Mammary epithelial cell (primary cell): Measurements from ENCODE around the gene MACIR.

Experiments used
- EZH2 ChIP-seq: IDR thresholded peaks from 2 replicates; pipeline ENCODE4 v1.6.1; 2012; ENCODE audit warnings: low read length, inconsistent platforms, borderline replicate concordance
- TF ChIP-seq, protein P1 (sequence below), 2 donors: IDR thresholded peaks in 1 of 2; conservative IDR thresholded peaks in 1 of 2; 2 replicates each; pipeline ENCODE4 v1.5.1; 2011 to 2012; ENCODE audit warnings: inconsistent platforms in 2 of 2, low read length in 2 of 2, mild to moderate bottlenecking in 2 of 2, control low read depth in 1 of 2, low read depth in 1 of 2; ENCODE audit not compliant: insufficient read depth in 1 of 2; ENCODE audit errors: extremely low read depth in 1 of 2

GRCh38 chr5:103294906-103295305 is 36.3 kb downstream of the MACIR start:
- TF ChIP-seq, protein P1, sequence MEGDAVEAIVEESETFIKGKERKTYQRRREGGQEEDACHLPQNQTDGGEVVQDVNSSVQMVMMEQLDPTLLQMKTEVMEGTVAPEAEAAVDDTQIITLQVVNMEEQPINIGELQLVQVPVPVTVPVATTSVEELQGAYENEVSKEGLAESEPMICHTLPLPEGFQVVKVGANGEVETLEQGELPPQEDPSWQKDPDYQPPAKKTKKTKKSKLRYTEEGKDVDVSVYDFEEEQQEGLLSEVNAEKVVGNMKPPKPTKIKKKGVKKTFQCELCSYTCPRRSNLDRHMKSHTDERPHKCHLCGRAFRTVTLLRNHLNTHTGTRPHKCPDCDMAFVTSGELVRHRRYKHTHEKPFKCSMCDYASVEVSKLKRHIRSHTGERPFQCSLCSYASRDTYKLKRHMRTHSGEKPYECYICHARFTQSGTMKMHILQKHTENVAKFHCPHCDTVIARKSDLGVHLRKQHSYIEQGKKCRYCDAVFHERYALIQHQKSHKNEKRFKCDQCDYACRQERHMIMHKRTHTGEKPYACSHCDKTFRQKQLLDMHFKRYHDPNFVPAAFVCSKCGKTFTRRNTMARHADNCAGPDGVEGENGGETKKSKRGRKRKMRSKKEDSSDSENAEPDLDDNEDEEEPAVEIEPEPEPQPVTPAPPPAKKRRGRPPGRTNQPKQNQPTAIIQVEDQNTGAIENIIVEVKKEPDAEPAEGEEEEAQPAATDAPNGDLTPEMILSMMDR (conservative IDR thresholded peaks at IDR 0.05 in 1 of 2, IDR thresholded peaks at IDR 0.05 in 1 of 2; ENCODE audit: extremely low read depth in 1 of 2, insufficient read depth in 1 of 2, low read depth in 1 of 2, low read length in 2 of 2) = no peak
- TF ChIP-seq EZH2 = no peak
